ENCODE measurements around the gene CNTN6.

CNTN6 gene

GRCh38 chr3:1092771-1093170 lies at the start of gene CNTN6:
Gene CNTN6 (plus strand): TSS chr3:1093024. CDS start chr3:1148009, 54,985 bp downstream.
- H3K36me3 ChIP-seq (ENCODE audit: insufficient read depth) = no peaks in the 10 kb centered on the region
- H2AFZ ChIP-seq (ENCODE audit: low read depth) = no peak within 1 kb of the TSS
- H3K4me3 ChIP-seq (IDR thresholded peaks at IDR 0.05; ENCODE audit: insufficient read depth, low read depth, low read length) = no peak within 1 kb of the TSS
- H3K27me3 ChIP-seq (ENCODE audit: insufficient read depth, low read depth) = no peaks in the 10 kb centered on the region
- H3K9ac ChIP-seq = no peak within 1 kb of the TSS
- H3K79me2 ChIP-seq (ENCODE audit: insufficient read depth, low read depth) = no peaks in the 10 kb centered on the region
- H3K27ac ChIP-seq = no peak within 1 kb of the TSS
- H3K4me2 ChIP-seq = no peak within 1 kb of the TSS
- H3K4me1 ChIP-seq (ENCODE audit: low read depth, poor library complexity, severe bottlenecking) = no peaks in the 10 kb centered on the region
- TF ChIP-seq CTCF (conservative IDR thresholded peaks at IDR 0.05; ENCODE audit: low read depth, low read length) = no peak
- H4K20me1 ChIP-seq (ENCODE audit: insufficient read depth) = no peaks in the 10 kb centered on the region

GRCh38 chr3:1048558-1048957 lies 44.3 kb upstream of the CNTN6 start:
- no peak for TF ChIP-seq CTCF (conservative IDR thresholded peaks at IDR 0.05; ENCODE audit: low read depth, low read length)
- no peaks in the 10 kb centered on the region for H3K36me3 ChIP-seq (ENCODE audit: insufficient read depth)

GRCh38 chr3:1055870-1056269 lies 37.0 kb upstream of the CNTN6 start:
- Histone ChIP-seq H3K27ac (no peak overlapping the region), H3K4me1 (ENCODE audit: low read depth, poor library complexity, severe bottlenecking) (no peaks in the 10 kb centered on the region), H3K4me3 (IDR thresholded peaks at IDR 0.05; ENCODE audit: insufficient read depth, low read depth, low read length) (no peak overlapping the region), H2AFZ (ENCODE audit: low read depth) (no peak overlapping the region), H3K79me2 (ENCODE audit: insufficient read depth, low read depth) (no peaks in the 10 kb centered on the region), H3K9ac (no peak overlapping the region), H3K36me3 (ENCODE audit: insufficient read depth) (no peaks in the 10 kb centered on the region), H3K27me3 (ENCODE audit: insufficient read depth, low read depth) (no peaks in the 10 kb centered on the region), H4K20me1 (ENCODE audit: insufficient read depth) (no peaks in the 10 kb centered on the region), H3K4me2 (no peak overlapping the region)
- no peak for TF ChIP-seq CTCF (conservative IDR thresholded peaks at IDR 0.05; ENCODE audit: low read depth, low read length)

More at GRCh38 chr3:1048558-1048957, 44.3 kb upstream of the CNTN6 start:
- H3K4me2 ChIP-seq = no peak overlapping the region
- no peaks in the 10 kb centered on the region for H3K4me1 ChIP-seq (ENCODE audit: low read depth, poor library complexity, severe bottlenecking)
- H3K4me3 ChIP-seq (IDR thresholded peaks at IDR 0.05; ENCODE audit: insufficient read depth, low read depth, low read length) = no peak overlapping the region
- H3K27me3 ChIP-seq (ENCODE audit: insufficient read depth, low read depth) = no peaks in the 10 kb centered on the region
- H3K79me2 ChIP-seq (ENCODE audit: insufficient read depth, low read depth) = no peaks in the 10 kb centered on the region
- H3K27ac ChIP-seq = no peak overlapping the region
- no peak overlapping the region for H2AFZ ChIP-seq (ENCODE audit: low read depth)
- H3K9ac ChIP-seq = no peak overlapping the region
- H4K20me1 ChIP-seq (ENCODE audit: insufficient read depth) = no peaks in the 10 kb centered on the region

- no peaks in the 10 kb centered on the region for H3K4me1 ChIP-seq (ENCODE audit: low read depth, poor library complexity, severe bottlenecking)
- no peak overlapping the region for H3K4me3 ChIP-seq (IDR thresholded peaks at IDR 0.05; ENCODE audit: insufficient read depth, low read depth, low read length)
- no peak overlapping the region; the same call in 1 of the 2 replicates for H2AFZ ChIP-seq (ENCODE audit: low read depth)
- no peaks in the 10 kb centered on the region for H4K20me1 ChIP-seq (ENCODE audit: insufficient read depth)
- no peaks in the 10 kb centered on the region for H3K36me3 ChIP-seq (ENCODE audit: insufficient read depth)
- TF ChIP-seq CTCF (conservative IDR thresholded peaks at IDR 0.05; ENCODE audit: low read depth, low read length) = no peak
- H3K27ac ChIP-seq = no peak overlapping the region
- H3K4me2 ChIP-seq = no peak overlapping the region; the same call in 1 of the 2 replicates
- no peaks in the 10 kb centered on the region for H3K79me2 ChIP-seq (ENCODE audit: insufficient read depth, low read depth)
- H3K9ac ChIP-seq = no peak overlapping the region
- H3K27me3 ChIP-seq (ENCODE audit: insufficient read depth, low read depth) = no peaks in the 10 kb centered on the region
Measured at GRCh38 chr3:1056744-1057143, 36.1 kb upstream of the CNTN6 start.

Data from KMS-11 (cell line).